ENCODE data around the gene FGD4.

- TF ChIP-seq POLR2AphosphoS5 (IDR thresholded peaks at IDR 0.05; ENCODE audit: borderline replicate concordance, low read depth, low read length) (no peak), EZH2 (IDR thresholded peaks at IDR 0.05) (no peak), FOXP2 (optimal IDR thresholded peaks at IDR 0.05; ENCODE audit: control extremely low read depth, extremely low read length, insufficient read depth) (no peak)
These were observed 242.0 kb downstream of the FGD4 start for GRCh38 chr12:32641287-32641901.
